NCI-H446 treated with DMSO at 0.1 percent for 48 hours (cell line): ENCODE measurements around the gene PRF1.

Experiments
- DNase-seq: peaks from one replicate; lab custom pipeline; 2025; lab: John Stamatoyannopoulos, UW

PRF1 gene

DNA sequence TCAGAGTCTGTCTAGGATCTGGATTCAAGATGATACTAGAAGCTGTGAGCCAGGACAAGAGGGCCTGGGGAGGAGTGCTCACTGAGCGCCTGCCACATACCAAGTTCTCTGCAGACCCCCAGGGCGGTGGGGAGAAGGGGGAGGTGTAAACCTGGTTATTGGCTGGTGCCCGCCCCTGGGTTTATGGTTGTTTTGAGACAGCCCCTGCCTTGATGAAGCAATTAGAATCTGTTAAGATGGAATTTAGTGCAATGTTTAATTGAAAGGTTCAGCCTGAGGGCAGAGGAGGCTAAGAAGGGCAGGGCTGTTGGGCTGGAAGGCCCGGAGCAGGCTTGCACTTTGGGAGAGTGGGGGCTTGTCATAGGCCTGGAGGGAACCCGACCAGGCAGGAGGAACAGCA lies 42.7 kb downstream of the PRF1 start:
- no peak for DNase-seq

DNA sequence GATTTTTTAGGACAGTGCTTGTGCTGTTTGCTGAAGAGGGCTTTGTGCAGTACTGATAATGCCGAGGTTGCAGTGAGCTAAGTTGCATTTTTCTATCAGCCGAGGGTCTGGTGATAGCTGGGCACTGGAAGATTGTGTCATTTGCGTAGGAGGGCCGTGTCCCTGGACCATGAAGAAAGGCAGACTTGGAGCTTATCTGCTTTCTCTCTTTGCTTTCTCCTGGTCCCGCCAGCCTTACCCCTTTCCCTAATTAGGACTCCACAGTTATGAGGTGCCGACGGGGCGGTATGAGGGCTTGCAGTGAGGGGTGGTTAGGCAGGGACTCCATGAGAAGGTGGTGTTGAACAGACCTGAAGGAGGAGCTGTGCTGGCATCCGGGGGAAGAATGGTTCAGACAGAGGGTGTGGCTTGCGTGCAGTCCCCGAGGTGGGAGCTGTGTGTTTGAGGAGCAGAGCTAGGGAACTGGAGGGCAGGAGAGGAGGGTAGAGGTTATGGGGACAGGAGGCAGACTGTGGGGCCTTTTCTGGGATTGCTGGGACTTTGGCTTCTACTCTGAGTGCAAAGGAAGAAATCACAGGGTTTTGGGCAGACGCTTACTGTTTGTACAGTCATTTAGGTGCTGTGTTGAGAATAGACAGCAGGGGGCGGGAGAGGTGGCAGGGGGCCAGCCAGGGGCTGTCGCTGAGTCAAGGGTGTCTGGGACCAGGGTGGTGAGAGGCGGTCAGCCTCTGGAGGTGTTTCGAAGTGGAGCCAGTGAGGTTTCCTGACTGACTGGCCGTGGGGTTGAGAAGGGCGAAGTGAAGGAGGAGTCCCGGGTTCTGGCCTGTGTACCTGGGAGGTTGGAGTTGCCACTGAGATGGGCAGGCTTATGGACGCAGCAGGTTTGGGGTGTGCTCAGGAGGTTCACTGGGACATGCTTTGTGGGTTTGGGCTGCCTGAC lies 43.4 kb downstream of the PRF1 start:
- DNase-seq, result no peak

DNA sequence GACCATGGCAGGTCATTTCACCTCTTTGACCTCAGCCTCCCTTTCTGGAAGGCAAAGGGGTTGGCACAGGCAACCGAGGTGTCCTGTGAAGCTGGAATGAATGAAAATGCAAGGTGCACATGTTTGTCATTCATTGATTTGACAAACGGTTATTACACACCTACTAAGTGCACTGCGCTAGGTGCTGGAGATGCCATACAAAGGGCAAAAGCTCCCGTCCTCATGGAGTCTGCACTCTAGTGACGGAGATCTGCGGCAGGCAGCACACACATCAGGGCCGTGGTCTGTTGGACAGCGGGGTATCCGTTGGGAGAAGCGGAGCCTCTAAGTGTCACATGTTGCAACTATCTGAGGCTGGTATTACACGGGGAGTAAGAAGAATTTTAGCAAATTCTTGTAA lies 44.2 kb downstream of the PRF1 start:
- no peak for DNase-seq

DNA sequence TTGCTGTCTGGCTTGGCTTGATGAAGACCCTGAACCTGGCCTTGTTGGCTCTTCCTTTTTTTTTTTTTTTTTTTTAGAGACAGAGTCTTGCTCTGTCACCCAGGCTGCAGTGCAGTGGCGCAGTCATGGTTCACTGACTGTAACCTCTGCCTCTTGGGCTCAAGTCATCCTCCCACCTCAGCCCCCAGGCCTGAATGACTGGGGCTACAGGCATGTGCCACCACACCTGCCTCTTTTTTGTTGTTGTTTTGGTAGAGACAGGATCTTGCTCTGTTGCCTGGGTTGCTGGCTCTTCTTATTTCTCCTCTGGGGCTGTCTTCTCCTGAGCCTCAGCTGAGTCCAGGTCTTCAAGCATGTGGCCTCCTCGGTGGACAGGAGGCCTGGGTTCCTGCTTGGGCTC lies 44.7 kb downstream of the PRF1 start:
- DNase-seq, result no peak

DNA sequence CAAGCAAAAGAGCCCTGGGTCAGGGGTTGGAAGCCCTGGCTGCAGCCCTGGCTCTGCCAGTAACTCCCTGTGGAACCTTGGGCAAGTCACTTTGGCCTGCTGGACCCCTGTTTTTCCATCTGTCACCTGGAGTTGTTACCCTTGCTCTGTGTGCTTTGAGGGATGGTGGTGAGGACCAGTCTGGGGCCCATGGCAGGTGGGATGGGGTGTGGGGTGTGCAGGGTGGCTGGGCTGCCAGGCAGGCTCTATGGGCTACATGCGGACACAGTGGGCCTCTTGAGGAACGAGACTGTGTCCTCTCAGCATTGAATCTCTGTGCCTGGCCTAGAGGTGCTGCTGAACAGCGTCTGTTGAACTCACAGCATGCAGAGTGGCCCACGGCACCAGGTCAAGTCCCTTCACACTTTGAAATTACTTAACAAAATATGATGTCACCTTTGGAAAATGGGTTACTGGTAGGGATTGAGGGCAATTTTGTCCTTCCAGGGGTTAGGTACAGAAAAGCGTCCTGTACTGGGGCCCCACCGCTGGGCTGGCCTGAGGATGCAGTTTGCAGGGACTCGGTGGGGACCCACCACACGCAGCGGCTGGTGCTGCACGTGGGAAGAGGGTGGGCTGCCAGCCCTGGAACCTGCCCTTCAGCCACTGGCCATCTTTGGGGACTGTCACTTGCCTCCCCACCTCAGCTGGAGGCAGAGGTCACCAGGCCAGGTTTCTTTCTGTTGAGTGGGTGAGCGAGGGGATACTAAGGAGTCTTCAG lies 45.3 kb downstream of the PRF1 start:
- DNase-seq, result no peak

DNA sequence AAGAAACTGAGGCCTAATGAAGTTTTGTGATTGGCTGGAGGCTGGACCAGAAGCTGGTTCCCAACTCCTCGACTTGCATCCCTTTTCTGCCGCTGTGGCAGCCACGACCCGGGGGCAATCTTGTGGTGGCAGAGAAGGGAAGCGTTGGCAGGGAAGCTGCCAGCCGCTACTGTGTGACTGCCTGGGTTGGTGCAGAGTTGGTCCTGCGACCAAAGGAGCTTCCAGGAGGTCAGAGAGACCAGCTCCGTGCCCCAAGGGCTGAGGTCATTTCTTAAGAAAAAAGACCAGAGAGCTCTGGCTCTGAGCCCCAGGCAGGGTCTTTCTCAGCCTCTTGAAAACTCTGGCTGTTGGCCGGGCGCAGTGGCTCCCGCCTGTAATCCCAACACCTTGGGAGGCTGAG lies 47.2 kb downstream of the PRF1 start:
- DNase-seq, result no peak

DNA sequence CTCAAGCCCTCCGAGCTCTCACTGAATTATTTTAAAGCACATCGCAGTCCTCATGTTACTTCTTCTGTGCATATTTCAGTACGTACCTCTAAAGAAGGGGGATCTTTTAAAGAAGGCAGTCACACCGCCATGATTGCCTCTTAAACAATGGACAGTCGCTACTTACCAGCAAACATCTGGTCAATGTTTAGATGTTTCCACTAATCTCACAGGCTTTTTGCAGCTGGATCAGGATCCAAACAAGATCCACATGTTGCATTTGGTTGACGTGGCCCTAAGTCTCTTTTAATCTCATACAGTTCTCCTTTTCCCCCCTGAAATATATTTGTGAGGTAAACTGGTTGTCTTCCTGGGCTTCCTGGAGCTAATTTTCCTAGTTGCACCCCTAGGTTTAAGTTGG lies 50.0 kb downstream of the PRF1 start:
- DNase-seq, result no peak

DNA sequence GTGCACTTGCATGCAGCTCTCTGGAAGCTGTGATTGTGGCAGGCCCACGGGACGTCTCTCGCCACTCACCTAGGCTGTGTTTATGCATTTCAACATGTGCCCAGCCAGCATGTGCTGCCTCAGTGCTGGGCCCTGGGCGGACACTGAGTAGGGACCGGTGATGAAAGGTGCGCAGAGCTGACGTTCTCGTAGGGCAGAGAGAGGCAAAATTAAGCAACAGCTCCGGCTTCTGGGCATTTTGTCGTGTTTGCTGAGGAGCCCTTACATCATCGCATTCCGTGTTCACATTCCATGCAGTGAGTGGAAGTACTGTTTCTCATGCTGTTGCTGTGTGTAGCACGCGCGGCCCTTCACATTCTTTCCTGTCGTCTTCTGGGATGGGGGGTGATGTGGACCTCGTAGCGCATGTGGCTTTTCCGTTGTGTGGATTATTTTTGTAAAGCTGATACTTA lies 50.5 kb downstream of the PRF1 start:
- DNase-seq, result no peak

DNA sequence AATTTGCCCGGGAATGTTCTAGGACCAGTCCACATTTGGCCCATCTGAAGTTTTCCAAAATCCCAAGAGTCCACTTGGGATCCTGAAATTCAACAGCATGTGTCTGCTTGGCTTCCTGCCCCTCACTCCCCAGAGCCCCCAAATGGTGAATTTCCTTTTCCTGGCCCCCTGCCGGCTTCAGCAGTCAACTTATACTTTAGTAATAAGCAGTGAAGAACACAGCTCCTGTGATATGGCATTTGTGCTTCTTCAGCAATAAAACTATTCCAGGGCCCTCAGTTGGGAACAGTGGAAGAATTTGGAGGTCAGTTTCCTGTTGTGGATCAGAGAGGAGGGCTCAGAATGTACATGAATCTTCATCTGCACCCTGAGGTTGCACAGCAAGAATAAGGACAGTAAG lies 51.1 kb downstream of the PRF1 start:
- no peak for DNase-seq

DNA sequence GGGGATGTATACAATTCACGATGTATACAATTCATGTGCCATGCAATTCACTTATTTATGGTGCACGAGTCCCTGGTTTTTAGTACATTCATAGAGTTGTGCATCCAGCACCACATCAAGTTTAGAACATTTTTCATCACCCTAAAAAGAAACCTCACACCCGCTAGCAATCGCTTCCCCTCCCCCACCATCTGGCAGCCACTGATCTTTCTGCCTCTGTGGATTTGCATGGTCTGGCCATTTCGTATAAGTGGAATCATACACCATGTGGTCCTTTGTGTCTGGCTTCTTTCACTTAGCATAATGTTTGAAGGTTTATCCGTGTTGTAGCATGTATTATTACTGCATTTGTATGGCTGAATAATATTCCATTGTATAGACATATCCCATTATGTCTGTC lies 52.1 kb downstream of the PRF1 start:
- no peak for DNase-seq

DNA sequence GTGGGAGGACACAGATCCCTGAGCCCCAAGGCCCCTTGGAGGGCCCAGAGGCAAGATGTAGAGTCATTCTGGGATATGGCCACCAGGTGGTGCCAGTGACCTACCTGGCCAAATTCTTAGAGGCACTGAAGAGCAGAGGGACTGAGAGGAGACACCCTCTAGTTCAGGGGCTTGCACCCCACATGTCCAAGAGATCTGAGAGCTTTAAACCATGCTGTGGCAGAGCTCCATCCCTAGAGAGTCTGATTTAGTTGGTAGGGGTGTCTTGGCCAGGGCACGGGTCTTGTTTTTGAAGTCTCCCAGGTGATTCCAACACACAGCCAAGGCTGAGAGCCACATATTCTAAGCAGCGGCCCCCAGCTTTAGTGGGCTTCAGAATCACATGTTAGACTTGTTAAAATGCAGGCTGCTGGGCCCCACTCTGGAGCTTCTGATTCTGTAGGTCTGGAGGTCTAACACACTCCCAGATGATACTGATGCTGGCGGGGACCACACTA lies 52.5 kb downstream of the PRF1 start:
- DNase-seq, result no peak

DNA sequence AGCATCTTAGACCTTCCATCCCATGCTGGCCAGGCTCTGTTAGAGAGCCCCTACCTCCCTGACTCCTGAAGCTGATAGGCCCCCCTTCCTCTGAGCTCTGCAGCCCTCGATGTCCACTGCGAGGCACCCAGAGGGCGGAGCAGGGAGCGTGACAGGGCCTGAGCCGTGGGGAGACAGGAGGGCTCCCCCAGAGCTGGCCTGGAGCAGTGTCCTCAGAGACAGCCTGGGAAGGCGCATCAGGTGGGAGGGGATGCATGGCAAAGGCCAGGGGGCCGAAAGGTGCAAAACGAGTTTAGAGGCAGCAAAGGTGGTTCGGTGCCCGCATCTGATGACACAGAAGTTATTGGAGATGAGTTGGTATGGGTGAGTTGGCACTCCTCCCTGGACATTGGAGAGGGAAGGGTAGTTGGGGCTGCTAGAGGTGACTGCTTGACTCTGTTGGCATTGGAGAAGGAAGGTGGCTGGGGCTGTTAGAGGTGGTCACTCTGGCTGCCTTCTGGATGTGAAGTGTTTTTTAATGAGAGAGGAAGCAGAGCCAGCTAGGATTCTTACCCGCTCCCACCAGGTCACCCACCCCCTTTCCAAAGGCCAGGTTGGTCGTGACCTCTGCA lies 53.1 kb downstream of the PRF1 start:
- no peak for DNase-seq
